ENCODE measurements around the gene NRXN3.

The NRXN3 gene

DNA sequence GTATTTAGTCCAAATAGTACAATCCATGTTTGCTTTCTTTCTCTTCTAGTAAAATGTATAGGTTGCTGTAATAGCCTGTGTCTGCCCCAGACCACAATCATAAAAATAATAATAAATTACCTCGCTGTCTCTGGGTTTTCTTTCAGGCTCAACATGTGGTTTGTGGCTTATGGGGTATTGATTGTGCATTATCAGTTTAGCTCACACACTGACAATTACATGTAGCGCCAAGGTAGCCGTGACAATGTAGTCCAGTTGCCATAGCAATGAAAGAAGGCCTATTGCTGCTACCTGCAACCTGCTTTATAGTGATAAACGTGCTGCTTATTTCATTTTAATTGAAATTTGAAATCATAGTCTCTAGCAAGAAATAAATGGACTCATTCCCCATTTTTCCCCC, 1009.8 kb downstream of the NRXN3 start:
- DNase-seq = no peak

DNA sequence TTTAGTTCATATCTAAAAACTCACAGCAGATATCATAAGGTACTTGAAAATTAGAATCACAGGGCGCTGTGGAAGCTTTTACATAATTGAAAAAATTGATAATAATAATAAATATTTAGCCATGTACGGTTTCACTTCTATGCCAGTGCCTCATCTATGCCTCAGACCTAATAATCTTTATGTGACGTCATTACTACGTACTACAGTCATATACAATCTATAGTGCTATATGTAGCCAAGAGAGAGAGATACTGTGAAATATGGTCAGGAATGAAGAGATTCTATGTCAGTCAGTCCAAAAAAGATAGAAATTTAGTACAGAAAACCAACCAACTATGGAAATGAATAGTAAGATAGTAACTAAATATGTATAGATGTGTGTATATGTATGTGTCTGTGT, 1010.5 kb downstream of the NRXN3 start:
- DNase-seq = no peak

- DNase-seq = no peak
These were observed 1016.4 kb downstream of the NRXN3 start for GRCh38 chr14:79186523-79186922.

DNA sequence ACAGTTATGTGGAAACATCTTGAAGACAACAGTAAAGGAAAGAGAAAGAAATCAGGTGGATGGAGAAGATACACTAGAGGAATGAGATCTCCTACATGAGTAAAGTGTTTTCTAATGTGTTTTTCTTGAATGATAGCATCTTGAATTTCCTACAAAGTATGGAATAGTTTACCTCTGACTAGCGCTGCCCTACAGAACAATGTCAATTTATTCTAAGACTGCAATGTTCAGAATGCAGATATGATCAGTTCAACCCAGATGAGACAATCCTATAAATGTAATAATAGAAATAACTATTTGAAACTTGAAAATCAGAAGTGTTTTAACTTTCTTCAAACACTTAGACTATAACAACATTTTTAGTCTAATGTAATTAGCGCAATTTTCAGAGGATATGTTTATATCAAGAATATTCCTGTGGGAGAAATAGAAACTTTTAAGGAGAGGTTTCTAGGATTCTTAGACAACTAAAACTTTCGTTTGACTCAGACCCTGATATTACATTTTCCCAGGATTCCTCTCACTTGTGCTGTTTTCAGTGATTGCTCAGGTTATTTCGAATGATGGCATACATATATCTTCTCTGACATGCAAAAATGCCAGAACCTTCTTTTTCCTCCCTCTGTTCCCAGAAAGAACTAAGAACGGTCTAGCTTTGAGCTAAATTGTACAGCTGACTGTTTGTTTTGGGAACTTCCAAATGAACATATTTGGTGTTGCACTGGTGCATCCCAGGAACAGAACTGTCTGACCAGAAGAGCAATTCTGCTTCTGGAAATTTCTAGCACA, 1023.7 kb downstream of the NRXN3 start:
- DNase-seq = no peak

- DNase-seq = no peak
These were observed 1026.0 kb downstream of the NRXN3 start for GRCh38 chr14:79196216-79196615.

GRCh38 chr14:79197516-79197915, 1027.3 kb downstream of the NRXN3 start:
- no peak for DNase-seq

GRCh38 chr14:79199217-79199616, 1029.0 kb downstream of the NRXN3 start:
- DNase-seq = no peak

DNA sequence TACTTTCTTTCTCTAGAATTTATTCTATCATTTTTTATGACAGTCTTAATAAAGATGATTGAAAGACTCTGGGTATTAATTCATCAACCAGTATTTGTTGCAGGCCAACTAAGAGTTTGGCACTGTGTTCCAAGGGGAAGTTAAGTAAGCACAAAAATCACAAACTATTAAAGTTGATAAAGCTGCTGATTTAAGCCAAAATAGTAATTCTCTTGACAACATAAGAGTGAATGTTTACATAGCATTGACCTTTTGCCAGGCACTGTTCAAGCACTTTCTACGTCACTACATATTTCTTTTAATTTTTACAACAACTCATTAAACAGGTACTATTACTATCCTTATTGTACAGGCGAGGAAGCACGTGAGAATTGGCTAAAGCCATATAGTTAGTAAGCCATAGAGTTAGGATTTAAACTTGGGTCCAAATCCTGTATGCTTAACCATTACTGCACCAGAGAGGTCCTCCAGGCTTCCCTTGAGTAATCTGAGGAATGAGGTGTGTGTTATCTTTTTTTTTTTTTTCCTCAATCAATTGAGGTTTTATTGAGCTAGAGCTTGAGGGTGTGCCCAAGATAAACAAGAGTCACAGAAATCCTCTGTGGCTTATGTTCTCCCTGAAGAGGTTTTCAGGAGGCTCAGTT, 1031.5 kb downstream of the NRXN3 start:
- DNase-seq = no peak

- no peak for DNase-seq
These were observed 1034.4 kb downstream of the NRXN3 start for GRCh38 chr14:79204591-79204990.

GRCh38 chr14:79209418-79209817, 1039.2 kb downstream of the NRXN3 start:
- no peak for DNase-seq

- no peak for DNase-seq
These were observed 1055.6 kb downstream of the NRXN3 start for GRCh38 chr14:79225815-79226214.

- no peak for DNase-seq
These were observed 1059.3 kb downstream of the NRXN3 start for GRCh38 chr14:79229383-79229909.

DNA sequence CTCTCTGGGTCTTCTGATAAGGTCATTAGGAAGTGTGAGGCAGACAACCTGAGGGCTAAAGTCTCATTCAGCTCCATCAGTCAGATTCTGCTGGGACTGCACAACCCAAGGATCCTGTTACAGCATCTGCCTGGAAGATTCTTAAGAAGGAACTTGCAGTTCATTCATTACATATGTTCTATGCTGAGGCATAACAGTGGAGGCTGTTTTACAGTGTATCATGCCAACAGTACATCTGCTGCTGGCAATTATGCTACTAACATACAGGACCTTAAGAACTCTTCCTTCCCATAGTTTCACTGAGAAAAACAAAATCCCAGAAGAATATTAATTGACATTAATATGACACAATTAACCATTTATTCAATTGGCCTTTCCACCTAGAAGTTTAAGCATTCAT, 1072.5 kb downstream of the NRXN3 start:
- DNase-seq = no peak

GRCh38 chr14:79246173-79246572, 1076.0 kb downstream of the NRXN3 start:
- no peak for DNase-seq

- DNase-seq = no peak
These were observed 1078.0 kb downstream of the NRXN3 start for GRCh38 chr14:79248126-79248525.

DNA sequence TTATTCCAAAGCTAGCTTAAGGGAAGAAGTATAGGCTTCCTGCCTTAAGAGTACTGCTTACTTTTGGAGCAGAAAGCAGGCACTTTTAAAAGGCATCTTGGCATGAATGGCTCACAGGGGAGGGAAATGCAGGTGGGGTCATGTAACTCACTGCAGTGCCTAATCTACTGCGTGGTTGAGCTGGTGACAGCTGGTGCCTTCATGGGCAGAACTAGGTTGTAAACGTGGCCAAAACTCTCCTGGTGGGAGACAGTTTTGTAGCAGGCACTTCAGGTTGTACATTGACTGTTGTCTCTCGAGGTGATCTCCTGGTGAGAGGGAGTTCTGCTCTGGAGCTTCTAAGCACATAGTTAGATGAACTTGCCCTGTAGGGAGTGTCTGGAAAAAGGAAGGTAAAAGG, 1078.6 kb downstream of the NRXN3 start:
- DNase-seq = no peak

GRCh38 chr14:79251278-79251677, 1081.1 kb downstream of the NRXN3 start:
- DNase-seq = no peak

DNA sequence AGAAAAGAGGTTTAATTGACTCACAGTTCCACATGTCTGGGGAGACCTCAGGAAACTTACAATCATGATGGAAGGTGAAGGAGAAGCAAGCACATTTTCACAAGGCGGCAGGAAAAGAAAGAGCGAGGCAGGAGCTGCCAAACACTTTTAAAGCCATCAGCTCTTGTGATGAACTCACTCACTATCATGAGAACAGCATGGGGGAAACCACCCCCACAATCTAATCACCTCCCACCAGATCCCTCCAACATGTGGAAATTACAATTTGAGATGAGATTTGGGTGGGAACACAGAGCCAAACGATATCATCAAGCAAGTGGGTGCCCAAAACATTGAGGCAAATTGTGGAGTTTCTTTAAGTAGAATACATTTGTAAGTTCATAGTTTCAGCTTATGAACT, 1083.4 kb downstream of the NRXN3 start:
- no peak for DNase-seq

DNA sequence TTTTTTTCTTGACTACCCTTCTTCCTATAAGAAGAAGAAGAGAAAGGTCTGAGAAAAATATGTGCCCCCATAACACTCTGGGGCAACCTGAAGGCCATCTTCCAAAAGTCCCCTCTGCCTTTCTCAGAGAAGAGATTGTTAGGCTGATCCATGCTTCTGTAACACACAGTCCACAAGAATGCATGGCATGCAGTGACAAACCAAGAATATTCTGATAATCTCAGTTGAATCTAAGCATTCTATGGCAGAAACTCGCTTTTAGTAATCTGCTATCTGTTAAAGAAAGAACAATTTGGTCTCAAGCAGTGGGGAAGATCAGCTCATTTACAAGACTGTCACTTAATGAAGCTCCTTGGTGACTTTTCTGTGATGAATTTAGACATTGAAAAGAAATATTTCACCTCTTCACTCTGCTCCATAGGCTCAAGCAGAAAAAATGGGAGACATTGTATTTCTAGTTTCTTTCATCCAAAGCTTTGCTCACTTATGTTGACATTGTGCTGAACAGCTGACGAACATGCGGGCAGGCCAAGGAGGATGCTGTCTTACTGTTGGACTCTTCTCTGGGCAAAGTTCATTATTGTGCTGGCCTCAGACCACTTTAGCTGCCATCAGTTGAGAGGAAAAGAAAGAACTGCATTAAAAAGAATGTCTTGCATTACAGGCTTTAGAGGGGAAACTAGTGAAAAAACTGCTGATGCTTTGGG, 1084.0 kb downstream of the NRXN3 start:
- DNase-seq = no peak

- no peak for DNase-seq
These were observed 1086.2 kb downstream of the NRXN3 start for GRCh38 chr14:79256380-79256779.

DNA sequence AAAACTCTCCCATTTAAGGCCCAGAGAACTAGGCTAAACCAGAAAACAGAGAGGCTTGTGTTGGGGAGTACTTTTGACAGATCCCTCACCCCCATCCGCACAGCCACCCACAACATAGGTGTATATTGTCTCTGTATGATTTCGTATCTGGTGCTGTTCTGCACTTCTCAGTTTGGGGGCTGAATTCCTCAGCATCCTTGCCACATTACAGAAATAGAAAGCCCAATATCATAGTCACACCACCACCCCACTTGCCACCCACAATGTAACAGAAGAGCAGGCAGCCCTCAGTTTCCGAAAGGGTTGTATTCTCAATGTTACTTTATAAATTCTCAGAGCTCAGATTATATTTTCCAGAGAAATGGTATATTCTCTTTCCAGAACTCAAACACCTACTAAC, 1090.2 kb downstream of the NRXN3 start:
- DNase-seq = no peak

DNA sequence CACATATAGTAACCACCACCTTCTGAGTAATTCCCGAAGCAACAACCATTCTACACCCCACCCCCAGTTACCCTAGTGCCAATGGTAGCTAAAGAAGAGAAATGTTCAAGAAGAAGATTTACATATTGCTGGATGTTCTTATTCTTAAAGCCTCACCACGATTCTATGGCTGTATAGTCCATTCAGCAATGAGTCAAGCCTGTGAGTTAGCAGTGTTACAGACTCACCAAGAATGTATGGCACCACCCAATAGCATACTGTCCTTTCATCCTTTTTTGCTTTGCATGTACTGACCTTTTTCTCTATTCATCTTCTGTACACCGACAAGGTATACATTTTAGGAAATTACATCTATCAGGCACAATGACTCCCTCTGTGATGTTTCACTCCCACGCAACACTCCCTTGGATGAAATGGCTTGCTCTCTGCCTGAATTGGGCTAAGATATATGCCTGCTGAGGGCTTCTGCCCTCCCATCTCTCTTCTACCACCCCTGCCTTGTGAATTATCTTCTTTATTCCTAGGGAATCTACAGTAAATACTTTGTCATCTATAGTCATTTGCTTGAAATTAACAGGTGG, 1095.3 kb downstream of the NRXN3 start:
- no peak for DNase-seq

- no peak for DNase-seq
These were observed 1100.2 kb downstream of the NRXN3 start for GRCh38 chr14:79270361-79270760.

All from NCI-H1436 treated with DMSO at 0.1 percent for 48 hours (cell line).